Ovary (tissue), 3 donors: ENCODE results near the gene MCTP1.

Source experiments
- POLR2A ChIP-seq: fragments of 450-650 bp; IDR thresholded peaks from one replicate; pipeline ENCODE4 v1.6.1; 2017; ENCODE audit warnings: antibody characterized with exemption, mild to moderate bottlenecking, moderate library complexity
- TF ChIP-seq, protein P1 (sequence below), 3 donors: fragments of 450-650 bp in 2 of 3; fragments of 200-600 bp in 1 of 3; IDR thresholded peaks; one replicate each; pipeline versions ENCODE4 v1.5.1 to v1.8.0; 2016 to 2022; ENCODE audit warnings: antibody characterized with exemption in 3 of 3, mild to moderate bottlenecking in 1 of 3
- donor health status: DM: no; HTN: no; CAD: no.

DNA sequence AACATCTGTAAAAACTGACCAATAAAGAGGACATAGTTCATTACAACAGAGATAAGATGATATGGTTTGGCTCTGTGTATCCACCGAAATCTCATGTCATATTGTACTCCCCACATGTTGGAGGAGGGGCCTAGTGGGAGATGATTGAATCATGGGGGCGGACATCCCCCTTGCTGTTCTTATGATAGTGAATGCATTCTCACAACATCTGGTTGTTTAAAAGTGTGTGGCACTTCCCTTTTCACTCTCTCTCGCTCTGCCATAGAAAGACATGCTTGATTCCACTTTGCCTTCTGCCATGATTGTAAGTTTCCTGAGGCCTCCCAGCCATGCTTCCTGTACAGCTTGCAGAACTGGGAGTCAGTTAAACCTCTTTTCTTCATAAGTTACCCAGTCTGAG is 373.6 kb downstream of the MCTP1 start:
- TF ChIP-seq POLR2A: no peak
- TF ChIP-seq, protein P1, sequence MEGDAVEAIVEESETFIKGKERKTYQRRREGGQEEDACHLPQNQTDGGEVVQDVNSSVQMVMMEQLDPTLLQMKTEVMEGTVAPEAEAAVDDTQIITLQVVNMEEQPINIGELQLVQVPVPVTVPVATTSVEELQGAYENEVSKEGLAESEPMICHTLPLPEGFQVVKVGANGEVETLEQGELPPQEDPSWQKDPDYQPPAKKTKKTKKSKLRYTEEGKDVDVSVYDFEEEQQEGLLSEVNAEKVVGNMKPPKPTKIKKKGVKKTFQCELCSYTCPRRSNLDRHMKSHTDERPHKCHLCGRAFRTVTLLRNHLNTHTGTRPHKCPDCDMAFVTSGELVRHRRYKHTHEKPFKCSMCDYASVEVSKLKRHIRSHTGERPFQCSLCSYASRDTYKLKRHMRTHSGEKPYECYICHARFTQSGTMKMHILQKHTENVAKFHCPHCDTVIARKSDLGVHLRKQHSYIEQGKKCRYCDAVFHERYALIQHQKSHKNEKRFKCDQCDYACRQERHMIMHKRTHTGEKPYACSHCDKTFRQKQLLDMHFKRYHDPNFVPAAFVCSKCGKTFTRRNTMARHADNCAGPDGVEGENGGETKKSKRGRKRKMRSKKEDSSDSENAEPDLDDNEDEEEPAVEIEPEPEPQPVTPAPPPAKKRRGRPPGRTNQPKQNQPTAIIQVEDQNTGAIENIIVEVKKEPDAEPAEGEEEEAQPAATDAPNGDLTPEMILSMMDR (IDR thresholded peaks at IDR 0.05): no peak
